Measurements from ENCODE around the gene INPP5D.

Gene INPP5D

GRCh38 chr2:233040571-233040970, 19.6 kb upstream of the INPP5D start:
- Histone ChIP-seq H3K4me3 (ENCODE audit: low read depth, low read length) (no peak overlapping the region), H3K36me3 (no peaks in the 10 kb centered on the region), H3K27me3 (peaks cover 11% of the 10 kb centered on the region), H3K4me1 (no peaks in the 10 kb centered on the region), H3K9me3 (no peaks in the 10 kb centered on the region; the same call in 1 of the 2 replicates)
- no peak for DNase-seq
- no peak for TF ChIP-seq CTCF (IDR thresholded peaks at IDR 0.05; ENCODE audit: low read depth, low read length)

GRCh38 chr2:233041722-233042323, 18.3 kb upstream of the INPP5D start:
- no peak for DNase-seq
- Histone ChIP-seq H3K27me3 (peaks cover 11% of the 10 kb centered on the region), H3K36me3 (no peaks in the 10 kb centered on the region)

GRCh38 chr2:233042549-233042948, 17.6 kb upstream of the INPP5D start:
- Histone ChIP-seq H3K4me3 (ENCODE audit: low read depth, low read length) (no peak overlapping the region), H3K36me3 (no peaks in the 10 kb centered on the region), H3K9me3 (no peaks in the 10 kb centered on the region), H3K27me3 (peaks cover 11% of the 10 kb centered on the region), H3K4me1 (no peaks in the 10 kb centered on the region)
- no peak for TF ChIP-seq CTCF (IDR thresholded peaks at IDR 0.05; ENCODE audit: low read depth, low read length)
- DNase-seq: no peak

More at GRCh38 chr2:233041722-233042323, 18.3 kb upstream of the INPP5D start:
- Histone ChIP-seq H3K4me1 (no peaks in the 10 kb centered on the region), H3K9me3 (no peaks in the 10 kb centered on the region), H3K4me3 (ENCODE audit: low read depth, low read length) (no peak overlapping the region)
- no peak for TF ChIP-seq CTCF (IDR thresholded peaks at IDR 0.05; ENCODE audit: low read depth, low read length)

GRCh38 chr2:233044974-233045605, 15.1 kb upstream of the INPP5D start:
- Histone ChIP-seq H3K27me3 (peaks cover 14% of the 10 kb centered on the region), H3K9me3 (no peaks in the 10 kb centered on the region), H3K36me3 (no peaks in the 10 kb centered on the region), H3K4me3 (ENCODE audit: low read depth, low read length) (no peak overlapping the region), H3K4me1 (no peaks in the 10 kb centered on the region)
- TF ChIP-seq CTCF (IDR thresholded peaks at IDR 0.05; ENCODE audit: low read depth, low read length): no peak
- DNase-seq: no peak

GRCh38 chr2:233047206-233047605, 12.9 kb upstream of the INPP5D start:
- Histone ChIP-seq H3K36me3 (no peaks in the 10 kb centered on the region), H3K4me1 (no peaks in the 10 kb centered on the region), H3K4me3 (ENCODE audit: low read depth, low read length) (no peak overlapping the region), H3K27me3 (peaks cover 14% of the 10 kb centered on the region), H3K9me3 (no peaks in the 10 kb centered on the region)
- TF ChIP-seq CTCF (IDR thresholded peaks at IDR 0.05; ENCODE audit: low read depth, low read length): no peak
- DNase-seq: no peak

GRCh38 chr2:233047667-233048066, 12.5 kb upstream of the INPP5D start:
- Histone ChIP-seq H3K27me3 (peaks cover 14% of the 10 kb centered on the region), H3K4me3 (ENCODE audit: low read depth, low read length) (no peak overlapping the region), H3K36me3 (no peaks in the 10 kb centered on the region), H3K9me3 (no peaks in the 10 kb centered on the region), H3K4me1 (no peaks in the 10 kb centered on the region)
- DNase-seq: no peak
- TF ChIP-seq CTCF (IDR thresholded peaks at IDR 0.05; ENCODE audit: low read depth, low read length): no peak

Measured in BE2C (cell line).